ENCODE data around the gene KRT33B. TPM values are rescaled to one million over a fixed set of nuclear protein-coding genes. Genes with fewer than 3 reads are reported as not detected.
A peak's percentile ranks its signal among the peaks of the same experiment; 100 is the strongest.

Gene KRT33B
- total and polyA plus RNA-seq, 12 donors, result not detected

- no peak overlapping the region for H3K4me3 ChIP-seq
- intact Hi-C loops (cut with DNase I), result loop anchor here (5.0 to 10.0 kb wide), 3 partner anchors 333 to 417 kb away; no protein-coding TSS in a partner anchor
- H3K27me3 ChIP-seq, result no peaks in the 10 kb centered on the region
- WGBS, 4 donors, result 31 to 34% (median 32%) methylated on average over 5 of the region's 5 CpGs
- TF ChIP-seq CTCF (IDR thresholded peaks at IDR 0.05) (peak; percentile 57 to 75 (median 72)), POLR2A (IDR thresholded peaks at IDR 0.05) (no peak)
- peaks cover 0 to 7% (median 0%) of the 10 kb centered on the region in 3 donors for H3K9me3 ChIP-seq (replicated peaks in 1 of 3)
- no peak overlapping the region for H3K27ac ChIP-seq
- DNase-seq, result peak in 1 of 7 donors; percentile 23
- H3K36me3 ChIP-seq (replicated peaks in 1 of 2), result no peaks in the 10 kb centered on the region
- no peaks in the 10 kb centered on the region for H3K4me1 ChIP-seq (replicated peaks in 1 of 2)
These were observed 47.3 kb downstream of the KRT33B start for GRCh38 chr17:41322094-41322902.

GRCh38 chr17:41318231-41318630 is 51.4 kb downstream of the KRT33B start:
- Histone ChIP-seq H3K9me3 (replicated peaks in 1 of 3) (peaks cover 0 to 7% (median 0%) of the 10 kb centered on the region in 3 donors), H3K27me3 (no peaks in the 10 kb centered on the region), H3K4me3 (no peak overlapping the region), H3K27ac (no peak overlapping the region), H3K36me3 (replicated peaks in 1 of 2) (no peaks in the 10 kb centered on the region), H3K4me1 (replicated peaks in 1 of 2) (no peaks in the 10 kb centered on the region)
- TF ChIP-seq CTCF (IDR thresholded peaks at IDR 0.05) (no peak), POLR2A (IDR thresholded peaks at IDR 0.05) (no peak)
- intact Hi-C loops (cut with DNase I), result no loop called here
- no peak for DNase-seq
- 34 to 88% (median 59%) methylated on average over 2 of the region's 2 CpGs for WGBS, 4 donors

- Histone ChIP-seq H3K4me1 (replicated peaks in 1 of 2) (no peaks in the 10 kb centered on the region), H3K36me3 (replicated peaks in 1 of 2) (no peaks in the 10 kb centered on the region), H3K27ac (no peak overlapping the region), H3K9me3 (replicated peaks in 1 of 3) (peaks cover 0 to 7% (median 0%) of the 10 kb centered on the region in 3 donors), H3K27me3 (no peaks in the 10 kb centered on the region), H3K4me3 (no peak overlapping the region)
- 71 to 75% (median 74%) methylated on average over 13 to 17 of the region's 17 CpGs for WGBS, 4 donors
- intact Hi-C loops (cut with DNase I), result no loop called here
- DNase-seq, result no peak
- TF ChIP-seq POLR2A (IDR thresholded peaks at IDR 0.05) (no peak), CTCF (IDR thresholded peaks at IDR 0.05) (no peak)
These were observed 53.7 kb downstream of the KRT33B start for GRCh38 chr17:41315814-41316445.

GRCh38 chr17:41315204-41315794 is 54.3 kb downstream of the KRT33B start, which contains the start of gene KRTAP17-1:
KRTAP17-1 (minus strand) TSS chr17:41315710; CDS start chr17:41315650, 60 bp downstream.
- TF ChIP-seq POLR2A (IDR thresholded peaks at IDR 0.05), result no peak
- TF ChIP-seq CTCF (IDR thresholded peaks at IDR 0.05), result no peak
- WGBS, 4 donors, result 74 to 84% (median 81%) methylated on average over 12 to 24 of the region's 24 CpGs
- H3K4me1 ChIP-seq (replicated peaks in 1 of 2), result no peaks in the 10 kb centered on the region

More at GRCh38 chr17:41315204-41315794, 54.3 kb downstream of the KRT33B start, which contains the start of gene KRTAP17-1:
- no peaks in the 10 kb centered on the region for H3K36me3 ChIP-seq (replicated peaks in 1 of 2)
- no peak for DNase-seq
- H3K27me3 ChIP-seq, result no peaks in the 10 kb centered on the region
- peaks cover 0 to 7% (median 0%) of the 10 kb centered on the region in 3 donors for H3K9me3 ChIP-seq (replicated peaks in 1 of 3)
- no peak within 1 kb of the TSS for H3K4me3 ChIP-seq
- no peak within 1 kb of the TSS for H3K27ac ChIP-seq
- intact Hi-C loops (cut with DNase I), result no loop called here

All from adrenal gland (tissue), 12 donors.